Measurements from ENCODE around the gene RGL2. TPM values are rescaled to one million over a fixed set of nuclear protein-coding genes. Genes with fewer than 3 reads are reported as not detected.

RGL2 gene
- polyA plus RNA-seq, 2 of the 4 experiments (the other 2 are of a cell fraction), result 11.6 to 13.9 TPM

DNA sequence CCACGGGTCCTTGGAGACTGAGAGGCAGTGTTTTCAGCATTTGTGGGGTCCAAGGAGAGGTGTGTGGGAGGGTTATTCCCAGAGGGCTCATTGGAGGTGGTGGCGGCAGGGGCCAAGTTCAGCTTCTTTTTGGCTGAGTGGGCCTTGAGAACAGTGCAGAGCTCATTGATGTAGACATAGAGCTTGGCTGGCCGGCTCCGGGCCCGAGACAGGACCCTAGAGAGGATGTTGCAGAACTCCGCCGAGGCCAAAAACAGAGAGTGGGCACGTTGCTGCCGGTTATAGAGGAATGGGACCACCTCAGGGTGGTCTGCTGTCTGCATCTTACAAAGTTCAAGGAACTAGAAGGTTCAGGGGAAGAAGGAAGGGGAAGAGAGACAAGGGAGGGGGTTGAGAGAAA lies 22.5 kb upstream of the RGL2 start:
- CTCF ChIA-PET, result interaction anchor here (1.0 to 1.1 kb wide), 2 partner anchors 63 to 98 kb away, joined by 3 to 5 read pairs; no protein-coding TSS in a partner anchor
- Histone ChIP-seq H3K4me1 (peaks cover 39% of the 10 kb centered on the region), H3K4me2 (peak overlapping the region; percentile 98), H3K4me3 (no peak overlapping the region), H3K9me3 (no peaks in the 10 kb centered on the region), H3K27ac (peak overlapping the region in 1 of 2 experiments; percentile 97; a peak in 3 of 6 replicates)
- FAIRE-seq, result no peak
- ATAC-seq, result no peak
- DNase-seq (ENCODE audit: low read depth in 1 of 2, low spot score in 1 of 2), result no peak
- POLR2A ChIA-PET, result no interaction called here
- 96% methylated on average over 8 of the region's 9 CpGs for WGBS (ENCODE audit: missing lambda C conversion rate)
- TF ChIP-seq HDAC2 (IDR thresholded peaks at IDR 0.05), result no peak
- no peak for TF ChIP-seq JUNB (IDR thresholded peaks at IDR 0.05)
- TF ChIP-seq, protein P1, sequence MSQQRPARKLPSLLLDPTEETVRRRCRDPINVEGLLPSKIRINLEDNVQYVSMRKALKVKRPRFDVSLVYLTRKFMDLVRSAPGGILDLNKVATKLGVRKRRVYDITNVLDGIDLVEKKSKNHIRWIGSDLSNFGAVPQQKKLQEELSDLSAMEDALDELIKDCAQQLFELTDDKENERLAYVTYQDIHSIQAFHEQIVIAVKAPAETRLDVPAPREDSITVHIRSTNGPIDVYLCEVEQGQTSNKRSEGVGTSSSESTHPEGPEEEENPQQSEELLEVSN (IDR thresholded peaks at IDR 0.05; ENCODE audit: borderline replicate concordance, low read depth), result no peak
- no peak for TF ChIP-seq JUN (IDR thresholded peaks at IDR 0.05)
- TF ChIP-seq GATA3 (IDR thresholded peaks at IDR 0.05; ENCODE audit: borderline replicate concordance), result no peak
- TF ChIP-seq CTCF (IDR thresholded peaks at IDR 0.05), result no peak
- TF ChIP-seq RARB (CRISPR knock-in tag; IDR thresholded peaks at IDR 0.05), result no peak
- TF ChIP-seq POLR2A (IDR thresholded peaks at IDR 0.05; ENCODE audit: low read length), result no peak
- no peak for TF ChIP-seq KDM5A (IDR thresholded peaks at IDR 0.05)
- TF ChIP-seq HEYL (CRISPR knock-in tag; IDR thresholded peaks at IDR 0.05), result no peak
- no peak for TF ChIP-seq ZFP36 (IDR thresholded peaks at IDR 0.05; ENCODE audit: borderline replicate concordance, partially characterized antibody)

DNA sequence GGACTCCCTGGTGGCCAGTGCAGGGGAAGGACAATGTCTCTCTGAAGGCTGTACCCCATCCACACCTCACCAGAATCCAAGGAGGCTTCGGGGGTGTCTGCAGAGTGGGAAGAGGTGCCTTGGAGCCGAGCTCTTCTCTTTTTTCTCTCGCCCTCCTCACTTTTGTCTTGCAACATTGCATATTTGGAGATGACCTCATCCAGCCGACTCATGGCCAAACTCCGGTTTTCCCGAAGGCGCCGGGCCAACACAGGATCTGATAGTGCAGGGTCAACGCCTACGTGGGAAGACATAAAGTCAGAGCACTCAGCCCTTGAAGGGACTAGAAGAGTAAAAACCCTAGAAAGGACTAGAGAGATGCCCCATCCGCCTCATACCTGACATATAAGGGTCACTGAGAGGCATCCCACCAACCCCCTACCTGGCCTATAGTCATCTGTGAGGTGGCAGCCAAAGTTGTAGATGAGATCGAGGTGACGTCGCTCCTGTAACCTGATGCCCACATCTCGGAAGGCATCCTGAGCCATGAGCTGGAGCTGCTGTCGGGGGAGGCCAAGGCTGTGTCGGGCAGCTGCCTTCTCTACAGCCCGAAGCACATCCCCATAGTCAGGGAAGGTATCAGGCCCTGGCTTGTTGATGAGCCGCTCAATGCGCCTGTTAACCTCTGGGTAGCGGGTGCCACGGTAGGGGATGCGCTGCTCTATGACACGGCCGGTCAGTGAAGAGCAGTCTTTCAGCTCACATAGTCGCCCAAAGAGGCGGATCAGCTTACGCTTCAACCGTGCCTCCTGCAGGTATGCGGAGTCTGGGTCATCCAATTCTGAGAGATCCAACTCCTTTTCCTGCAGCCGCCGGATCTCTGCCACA lies 21.8 kb upstream of the RGL2 start:
- Histone ChIP-seq H3K4me3 (no peak overlapping the region), H3K27ac (no peak overlapping the region), H3K4me1 (peaks cover 39% of the 10 kb centered on the region), H3K9me3 (no peaks in the 10 kb centered on the region), H3K4me2 (peak overlapping the region; percentile 98; the same call in 1 of the 3 replicates)
- DNase-seq (ENCODE audit: low read depth in 1 of 2, low spot score in 1 of 2), result no peak
- FAIRE-seq, result no peak
- TF ChIP-seq RNF2 (IDR thresholded peaks at IDR 0.05; ENCODE audit: borderline replicate concordance, low read depth) (no peak), TP53 (CRISPR knock-in tag; IDR thresholded peaks at IDR 0.05) (no peak), NR3C1 (IDR thresholded peaks at IDR 0.05) (no peak), RFX5 (IDR thresholded peaks at IDR 0.05) (no peak), HOXB5 (CRISPR knock-in tag; IDR thresholded peaks at IDR 0.05) (no peak), CHD2 (IDR thresholded peaks at IDR 0.05; ENCODE audit: low read length, partially characterized antibody) (no peak), POLR2AphosphoS2 (conservative IDR thresholded peaks at IDR 0.05; ENCODE audit: low read length) (no peak), RARB (CRISPR knock-in tag; IDR thresholded peaks at IDR 0.05) (no peak), HDAC2 (IDR thresholded peaks at IDR 0.05) (no peak), CBX8 (IDR thresholded peaks at IDR 0.05) (no peak), KDM1A (IDR thresholded peaks at IDR 0.05; ENCODE audit: low read depth) (no peak), CEBPB (IDR thresholded peaks at IDR 0.05) (no peak), HEYL (CRISPR knock-in tag; IDR thresholded peaks at IDR 0.05) (no peak), FOSB (CRISPR knock-in tag; IDR thresholded peaks at IDR 0.05) (no peak)
- TF ChIP-seq, protein P2, sequence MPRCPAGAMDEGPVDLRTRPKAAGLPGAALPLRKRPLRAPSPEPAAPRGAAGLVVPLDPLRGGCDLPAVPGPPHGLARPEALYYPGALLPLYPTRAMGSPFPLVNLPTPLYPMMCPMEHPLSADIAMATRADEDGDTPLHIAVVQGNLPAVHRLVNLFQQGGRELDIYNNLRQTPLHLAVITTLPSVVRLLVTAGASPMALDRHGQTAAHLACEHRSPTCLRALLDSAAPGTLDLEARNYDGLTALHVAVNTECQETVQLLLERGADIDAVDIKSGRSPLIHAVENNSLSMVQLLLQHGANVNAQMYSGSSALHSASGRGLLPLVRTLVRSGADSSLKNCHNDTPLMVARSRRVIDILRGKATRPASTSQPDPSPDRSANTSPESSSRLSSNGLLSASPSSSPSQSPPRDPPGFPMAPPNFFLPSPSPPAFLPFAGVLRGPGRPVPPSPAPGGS (IDR thresholded peaks at IDR 0.05), result no peak
- no peak for ATAC-seq
- WGBS (ENCODE audit: missing lambda C conversion rate), result 73% methylated on average over 18 of the region's 32 CpGs
- ChIA-PET CTCF (interaction anchor here (1.0 to 1.1 kb wide), 3 partner anchors 20 to 98 kb away, joined by 3 to 5 read pairs (median 3); no protein-coding TSS in a partner anchor), POLR2A (no interaction called here)

Measured in A549 (cell line).